GM06990 (cell line): ENCODE data around the gene HSPA4.
"Not testable (repeated sequence)": the region's sequence is repeated elsewhere in the genome, so short reads cannot be mapped to it uniquely, and the experiment has no call there.

Source experiments
- DNase-seq: peaks from one replicate; pipeline ENCODE4 v3.0.0-alpha.2; 2011; ENCODE audit not compliant: insufficient read length; ENCODE audit errors: extremely low read depth
- H3K27me3 ChIP-seq: replicated peaks from 2 replicates; pipeline ENCODE4 v1.6.0; 2011; ENCODE audit warnings: low read length; ENCODE audit not compliant: control insufficient read depth, insufficient read depth
- H3K36me3 ChIP-seq: 2 replicates; pipeline ENCODE4 v1.5.1; 2011; ENCODE audit warnings: low read length; ENCODE audit not compliant: control insufficient read depth, insufficient read depth
- H3K4me3 ChIP-seq: replicated peaks from 2 replicates; pipeline ENCODE4 v1.5.1; 2011; ENCODE audit warnings: low read depth, mild to moderate bottlenecking, control low read depth, low read length
- CTCF ChIP-seq: IDR thresholded peaks from 2 replicates; pipeline ENCODE4 v1.5.1; 2011; ENCODE audit warnings: low read length, control low read depth, mild to moderate bottlenecking, inconsistent platforms; ENCODE audit not compliant: insufficient read depth, poor library complexity, severe bottlenecking

Gene HSPA4

GRCh38 chr5:133034064-133034463 lies 17.7 kb upstream of the HSPA4 start:
- Histone ChIP-seq H3K27me3 (no peaks in the 10 kb centered on the region), H3K36me3 (no peaks in the 10 kb centered on the region), H3K4me3 (no peak overlapping the region)
- no peak for DNase-seq
- no peak for TF ChIP-seq CTCF

- no peak for TF ChIP-seq CTCF
- H3K4me3 ChIP-seq, result no peak overlapping the region
- no peaks in the 10 kb centered on the region for H3K27me3 ChIP-seq
- no peak for DNase-seq
- H3K36me3 ChIP-seq, result no peaks in the 10 kb centered on the region
These were observed 16.6 kb upstream of the HSPA4 start for GRCh38 chr5:133035224-133035623.

- not testable (repeated sequence) for DNase-seq, H3K4me3 ChIP-seq, H3K27me3 ChIP-seq, H3K36me3 ChIP-seq
These were observed 15.1 kb upstream of the HSPA4 start for GRCh38 chr5:133036677-133037076.

GRCh38 chr5:133041157-133041784 lies 10.5 kb upstream of the HSPA4 start:
- no peak for DNase-seq
- TF ChIP-seq CTCF, result no peak
- H3K27me3 ChIP-seq, result no peaks in the 10 kb centered on the region
- H3K4me3 ChIP-seq, result no peak overlapping the region
- no peaks in the 10 kb centered on the region for H3K36me3 ChIP-seq

- no peak for DNase-seq
- TF ChIP-seq CTCF, result no peak
- Histone ChIP-seq H3K27me3 (no peaks in the 10 kb centered on the region), H3K4me3 (no peak overlapping the region), H3K36me3 (no peaks in the 10 kb centered on the region)
These were observed 9.9 kb upstream of the HSPA4 start for GRCh38 chr5:133041910-133042309.

- not testable (repeated sequence) for H3K27me3 ChIP-seq, H3K36me3 ChIP-seq, H3K4me3 ChIP-seq, DNase-seq
These were observed 5.3 kb upstream of the HSPA4 start for GRCh38 chr5:133046560-133046959.

GRCh38 chr5:133047404-133047803 lies 4.4 kb upstream of the HSPA4 start:
- no peak for TF ChIP-seq CTCF
- Histone ChIP-seq H3K4me3 (no peak overlapping the region), H3K27me3 (no peaks in the 10 kb centered on the region), H3K36me3 (no peaks in the 10 kb centered on the region)
- DNase-seq, result no peak
